ENCODE measurements around the gene ZNF385B. TPM values are rescaled to one million over a fixed set of nuclear protein-coding genes. Genes with fewer than 3 reads are reported as not detected.

The ZNF385B gene
- total and polyA plus RNA-seq, 12 donors = 2.0 to 15.3 (median 8.4) TPM

DNA sequence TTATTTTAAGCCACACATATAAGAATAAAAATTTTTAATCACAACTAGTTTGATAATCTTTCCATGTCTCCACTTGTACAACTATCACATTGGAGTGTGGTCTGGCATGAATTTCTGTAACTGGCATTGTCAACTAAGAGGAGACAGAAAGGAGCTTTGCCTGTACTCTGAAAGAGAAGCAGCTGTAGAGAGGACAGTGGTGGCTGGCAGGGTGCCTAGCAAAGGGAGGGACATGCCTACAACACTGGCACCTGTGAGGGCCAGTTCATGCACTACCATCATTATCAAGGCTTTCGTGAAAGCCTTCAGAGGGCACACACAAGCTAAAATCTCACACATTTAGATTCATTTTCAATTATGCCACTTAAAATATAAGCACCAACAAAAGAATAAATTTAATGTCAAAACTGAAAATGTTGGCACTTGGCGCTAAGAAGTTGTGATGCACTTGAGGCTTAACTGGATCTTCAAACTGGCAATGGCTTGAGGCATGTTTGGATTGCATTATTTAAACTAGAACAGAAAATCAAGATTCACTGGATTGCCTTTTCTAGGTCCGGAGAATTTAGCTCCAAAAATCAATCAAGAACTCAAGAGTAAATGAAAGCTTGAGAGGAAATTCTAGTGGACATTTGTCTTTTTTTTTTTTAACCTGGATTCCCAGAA lies 238.6 kb downstream of the ZNF385B start:
- H3K9me3 ChIP-seq (replicated peaks in 1 of 3) = no peaks in the 10 kb centered on the region
- no peak overlapping the region for H3K27ac ChIP-seq
- H3K4me3 ChIP-seq = no peak overlapping the region
- H3K27me3 ChIP-seq = no peaks in the 10 kb centered on the region
- TF ChIP-seq, protein P1, sequence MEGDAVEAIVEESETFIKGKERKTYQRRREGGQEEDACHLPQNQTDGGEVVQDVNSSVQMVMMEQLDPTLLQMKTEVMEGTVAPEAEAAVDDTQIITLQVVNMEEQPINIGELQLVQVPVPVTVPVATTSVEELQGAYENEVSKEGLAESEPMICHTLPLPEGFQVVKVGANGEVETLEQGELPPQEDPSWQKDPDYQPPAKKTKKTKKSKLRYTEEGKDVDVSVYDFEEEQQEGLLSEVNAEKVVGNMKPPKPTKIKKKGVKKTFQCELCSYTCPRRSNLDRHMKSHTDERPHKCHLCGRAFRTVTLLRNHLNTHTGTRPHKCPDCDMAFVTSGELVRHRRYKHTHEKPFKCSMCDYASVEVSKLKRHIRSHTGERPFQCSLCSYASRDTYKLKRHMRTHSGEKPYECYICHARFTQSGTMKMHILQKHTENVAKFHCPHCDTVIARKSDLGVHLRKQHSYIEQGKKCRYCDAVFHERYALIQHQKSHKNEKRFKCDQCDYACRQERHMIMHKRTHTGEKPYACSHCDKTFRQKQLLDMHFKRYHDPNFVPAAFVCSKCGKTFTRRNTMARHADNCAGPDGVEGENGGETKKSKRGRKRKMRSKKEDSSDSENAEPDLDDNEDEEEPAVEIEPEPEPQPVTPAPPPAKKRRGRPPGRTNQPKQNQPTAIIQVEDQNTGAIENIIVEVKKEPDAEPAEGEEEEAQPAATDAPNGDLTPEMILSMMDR (IDR thresholded peaks at IDR 0.05) = no peak
- no peak for TF ChIP-seq POLR2A (IDR thresholded peaks at IDR 0.05)
- peaks cover 0 to 5% of the 10 kb centered on the region in 2 donors for H3K4me1 ChIP-seq (replicated peaks in 1 of 2)
- no peaks in the 10 kb centered on the region for H3K36me3 ChIP-seq (replicated peaks in 1 of 2)
- peak in 2 of 7 donors; percentile 13 to 18 for DNase-seq
- 87 to 94% (median 90%) methylated on average over 3 of the region's 3 CpGs for WGBS, 4 donors
- intact Hi-C loops (cut with DNase I) = no loop called here

DNA sequence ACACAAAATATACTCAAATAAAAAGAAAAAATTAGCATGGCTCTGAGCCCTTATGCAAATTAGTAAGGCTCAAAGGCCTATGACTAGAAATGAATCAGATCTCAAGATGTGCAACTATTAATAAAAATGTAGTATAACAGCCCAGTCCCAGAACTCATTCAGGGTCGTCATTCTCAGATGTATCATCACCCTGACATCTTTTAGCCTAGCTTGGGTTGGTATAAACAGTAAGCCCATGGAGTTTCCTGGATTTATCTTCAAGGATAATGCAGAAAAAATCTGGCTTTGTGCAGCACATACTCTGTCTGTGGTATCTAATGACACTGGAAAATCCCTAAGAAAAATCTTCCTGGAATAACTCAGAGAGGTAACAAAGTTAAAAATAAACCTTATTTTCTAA lies 239.3 kb downstream of the ZNF385B start:
- WGBS, 4 donors = 15 to 37% (median 22%) methylated on average over 1 of the region's 1 CpG
- Histone ChIP-seq H3K4me1 (replicated peaks in 1 of 2) (peaks cover 0 to 5% of the 10 kb centered on the region in 2 donors), H3K27ac (no peak overlapping the region), H3K9me3 (replicated peaks in 1 of 3) (no peaks in the 10 kb centered on the region), H3K27me3 (no peaks in the 10 kb centered on the region), H3K4me3 (no peak overlapping the region), H3K36me3 (replicated peaks in 1 of 2) (no peaks in the 10 kb centered on the region)
- no peak for DNase-seq
- TF ChIP-seq, protein P1 (IDR thresholded peaks at IDR 0.05) = no peak
- TF ChIP-seq POLR2A (IDR thresholded peaks at IDR 0.05) = no peak
- intact Hi-C loops (cut with DNase I) = no loop called here

DNA sequence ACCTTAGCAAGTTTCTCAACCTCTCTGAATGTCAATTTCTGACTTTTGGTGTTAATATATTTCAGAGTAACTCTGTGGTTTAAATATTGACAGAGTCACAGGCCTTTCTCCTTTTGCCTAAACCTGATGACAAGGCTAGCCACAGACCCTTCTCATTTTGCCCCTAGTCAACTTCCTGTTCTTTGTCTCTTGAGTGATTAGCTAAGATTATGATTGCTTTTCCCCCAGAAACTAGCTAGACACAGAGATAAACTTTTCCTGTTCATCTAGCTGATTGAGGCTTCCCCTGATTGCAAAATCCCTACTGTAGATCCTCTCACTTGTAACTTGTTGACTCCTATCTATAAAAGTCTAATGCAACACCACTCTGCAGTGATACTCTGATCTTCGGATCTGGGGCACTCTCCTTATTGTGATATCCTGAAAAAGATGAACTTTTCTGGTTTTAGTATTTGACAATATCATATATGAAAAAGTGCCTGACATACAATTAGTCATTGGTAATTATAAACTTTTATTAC lies 241.4 kb downstream of the ZNF385B start:
- Histone ChIP-seq H3K27me3 (no peaks in the 10 kb centered on the region), H3K27ac (no peak overlapping the region), H3K36me3 (replicated peaks in 1 of 2) (no peaks in the 10 kb centered on the region), H3K9me3 (replicated peaks in 1 of 3) (no peaks in the 10 kb centered on the region), H3K4me3 (no peak overlapping the region), H3K4me1 (replicated peaks in 1 of 2) (peaks cover 0 to 5% of the 10 kb centered on the region in 2 donors)
- intact Hi-C loops (cut with DNase I) = no loop called here
- 88 to 95% (median 92%) methylated on average over 1 of the region's 1 CpG for WGBS, 4 donors
- DNase-seq = no peak
- no peak for TF ChIP-seq POLR2A (IDR thresholded peaks at IDR 0.05)
- TF ChIP-seq, protein P1 (IDR thresholded peaks at IDR 0.05) = no peak

DNA sequence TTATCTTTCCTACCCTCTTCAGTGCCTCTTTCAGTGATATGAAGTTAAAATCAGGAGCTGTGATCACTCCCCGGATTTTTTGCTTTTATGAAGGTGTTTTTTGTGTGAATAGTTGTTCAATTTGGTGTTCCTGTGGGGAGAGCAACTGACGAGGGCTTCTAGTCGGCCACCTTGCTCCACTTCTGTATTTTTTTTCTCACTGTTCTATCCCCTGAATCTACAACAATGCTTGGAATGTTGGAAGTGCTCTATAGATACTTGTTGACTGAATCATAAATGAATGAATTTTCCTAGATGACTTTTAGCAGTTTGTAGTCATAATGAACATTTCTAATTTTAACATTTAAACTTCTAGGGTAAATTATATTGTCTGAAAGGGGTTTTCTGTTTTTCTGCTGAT lies 247.3 kb downstream of the ZNF385B start:
- no peak for DNase-seq
- H3K4me1 ChIP-seq (replicated peaks in 1 of 2) = peaks cover 0 to 5% of the 10 kb centered on the region in 2 donors
- H3K4me3 ChIP-seq = no peak overlapping the region
- TF ChIP-seq, protein P1 (IDR thresholded peaks at IDR 0.05) = no peak
- TF ChIP-seq POLR2A (IDR thresholded peaks at IDR 0.05) = no peak
- H3K27ac ChIP-seq = no peak overlapping the region
- WGBS, 4 donors = 80 to 86% (median 84%) methylated on average over 3 of the region's 3 CpGs
- intact Hi-C loops (cut with DNase I) = no loop called here
- H3K27me3 ChIP-seq = no peaks in the 10 kb centered on the region
- H3K9me3 ChIP-seq (replicated peaks in 1 of 3) = no peaks in the 10 kb centered on the region
- H3K36me3 ChIP-seq (replicated peaks in 1 of 2) = no peaks in the 10 kb centered on the region

Data from adrenal gland (tissue), 12 donors.